CD14-positive monocyte (primary cell): Measurements from ENCODE around the gene KCTD16. TPM values are rescaled to one million over a fixed set of nuclear protein-coding genes. Genes with fewer than 3 reads are reported as not detected.

Experiments used
- DNase-seq, 3 donors: peaks; one replicate each; pipeline ENCODE4 v3.0.0-alpha.2; 2011 to 2022
- H2AFZ ChIP-seq: 2 replicates; pipeline ENCODE4 v1.6.0; 2012; ENCODE audit warnings: mild to moderate bottlenecking, low read depth, low read length, inconsistent platforms; ENCODE audit not compliant: insufficient read depth, poor library complexity, severe bottlenecking
- H3K27ac ChIP-seq, 2 donors: 1 replicate in 1 of 2; 2 replicates in 1 of 2; pipeline ENCODE4 v1.5.1; 2012 to 2013; ENCODE audit warnings: low read length in 2 of 2, control low read depth in 1 of 2, inconsistent platforms in 1 of 2, low read depth in 1 of 2, mild to moderate bottlenecking in 1 of 2
- H3K27me3 ChIP-seq, 2 donors: one replicate each; pipeline versions ENCODE4 v1.6.0 to v1.6.1; 2011 to 2013; ENCODE audit warnings: low read length in 2 of 2; ENCODE audit not compliant: control insufficient read depth in 2 of 2, insufficient read depth in 2 of 2
- H3K36me3 ChIP-seq, 2 donors: replicated peaks in 1 of 2; 1 replicate in 1 of 2; 2 replicates in 1 of 2; pipeline versions ENCODE4 v1.5.1 to v1.6.1; 2012 to 2013; ENCODE audit warnings: low read length in 2 of 2, control low read depth in 1 of 2, inconsistent platforms in 1 of 2, mild to moderate bottlenecking in 1 of 2; ENCODE audit not compliant: insufficient read depth in 2 of 2, control insufficient read depth in 1 of 2
- H3K4me1 ChIP-seq, 2 donors: 1 replicate in 1 of 2; 2 replicates in 1 of 2; pipeline versions ENCODE4 v1.5.1 to v1.6.1; 2012 to 2013; ENCODE audit warnings: low read length in 2 of 2, control low read depth in 1 of 2, inconsistent platforms in 1 of 2, mild to moderate bottlenecking in 1 of 2, moderate library complexity in 1 of 2; ENCODE audit not compliant: insufficient read depth in 2 of 2, control insufficient read depth in 1 of 2
- H3K4me2 ChIP-seq: replicated peaks from 2 replicates; pipeline ENCODE3; 2012; ENCODE audit warnings: low read length, moderate library complexity, mild to moderate bottlenecking; ENCODE audit not compliant: poor library complexity, severe bottlenecking; ENCODE audit errors: extremely low read depth
- H3K4me3 ChIP-seq, 3 experiments: fragments of 200-600 bp in 1 of 3; sonication (generic) in 1 of 3; replicated peaks in 1 of 3; 1 replicate in 2 of 3; 2 replicates in 1 of 3; pipeline ENCODE4 v1.5.1; 2011 to 2013; ENCODE audit warnings: low read length in 3 of 3, mild to moderate bottlenecking in 3 of 3, control low read depth in 2 of 3, low read depth in 2 of 3, inconsistent platforms in 1 of 3, moderate library complexity in 1 of 3
- H3K79me2 ChIP-seq: 2 replicates; pipeline ENCODE4 v1.6.0; 2012; ENCODE audit warnings: mild to moderate bottlenecking, control low read depth, inconsistent platforms, low read length, moderate library complexity; ENCODE audit not compliant: insufficient read depth
- H3K9ac ChIP-seq: 2 replicates; pipeline ENCODE4 v1.6.0; 2017; ENCODE audit warnings: low read length, mild to moderate bottlenecking; ENCODE audit not compliant: insufficient read depth, poor library complexity, severe bottlenecking
- H3K9me3 ChIP-seq, 2 donors: replicated peaks in 1 of 2; 1 replicate in 1 of 2; 2 replicates in 1 of 2; pipeline versions ENCODE4 v1.5.1 to v1.6.1; 2012 to 2013; ENCODE audit warnings: low read length in 2 of 2, control low read depth in 1 of 2; ENCODE audit not compliant: control insufficient read depth in 1 of 2, insufficient read depth in 1 of 2
- H4K20me1 ChIP-seq: 2 replicates; pipeline ENCODE4 v1.6.0; 2012; ENCODE audit warnings: mild to moderate bottlenecking, low read length, control low read depth, moderate library complexity; ENCODE audit not compliant: insufficient read depth
- H3K27ac Mint-ChIP-seq, 7 donors: one replicate each; pipeline ENCODE4 v1.8.0; 2020; ENCODE audit warnings: mild to moderate bottlenecking in 7 of 7, mixed read lengths in 7 of 7, moderate library complexity in 6 of 7, inconsistent platforms in 2 of 7
- H3K27me3 Mint-ChIP-seq, 3 donors: one replicate each; pipeline ENCODE4 v1.8.0; 2021 to 2022; ENCODE audit warnings: low read depth in 3 of 3, mild to moderate bottlenecking in 3 of 3, mixed read lengths in 3 of 3, moderate library complexity in 3 of 3, inconsistent platforms in 1 of 3
- H3K36me3 Mint-ChIP-seq, 2 donors: one replicate each; pipeline ENCODE4 v1.8.0; 2020; ENCODE audit warnings: mixed read lengths in 2 of 2, inconsistent platforms in 1 of 2, mild to moderate bottlenecking in 1 of 2
- H3K4me1 Mint-ChIP-seq: one replicate; pipeline ENCODE4 v1.8.0; 2020; ENCODE audit warnings: mild to moderate bottlenecking, mixed read lengths
- H3K4me3 Mint-ChIP-seq, 2 donors: one replicate each; pipeline ENCODE4 v1.8.0; 2020; ENCODE audit warnings: mild to moderate bottlenecking in 2 of 2, mixed read lengths in 2 of 2, moderate library complexity in 1 of 2
- H3K9me3 Mint-ChIP-seq, 7 donors: one replicate each; pipeline ENCODE4 v1.8.0; 2020 to 2022; ENCODE audit warnings: mixed read lengths in 7 of 7, mild to moderate bottlenecking in 6 of 7, moderate library complexity in 6 of 7, inconsistent platforms in 2 of 7
- CTCF ChIP-seq: fragments of 200-600 bp; IDR thresholded peaks from one replicate; pipeline ENCODE4 v1.8.0; 2022; ENCODE audit warnings: antibody characterized with exemption, mild to moderate bottlenecking
- WGBS: methylation state at CpG from one replicate; pipeline ENCODE4 v1.1.5; 2013; ENCODE audit warnings: missing lambda C conversion rate; ENCODE audit not compliant: insufficient coverage; 5-methylcytosine and 5-hydroxymethylcytosine counted together
- intact Hi-C, 2 donors: fragments of 100-400 bp; cut with micrococcal nuclease; formaldehyde crosslinking; loops; one replicate each; pipeline versions ENCODE4 v1.15.0 to v1.15.1; 2023
- polyA plus RNA-seq, 3 donors: library from polyadenylated mRNA; depleted of rRNA in 1 of 3; unstranded in 2 of 3; stranded (reverse) in 1 of 3; fragments of 300-500 nt in 2 of 3; fragments of >200 nt in 1 of 3; fragmentation: Illumina TruSeq in 2 of 3; gene quantifications; 1 replicate in 2 of 3; 2 replicates in 1 of 3; pipeline ENCODE4 v1.2.3, GENCODE V29; 2012 to 2021

The KCTD16 gene
- polyA plus RNA-seq, 3 donors = not detected

GRCh38 chr5:144203750-144204596, 33.3 kb downstream of the KCTD16 start:
- H4K20me1 ChIP-seq = no peaks in the 10 kb centered on the region
- H3K36me3 ChIP-seq = no peaks in the 10 kb centered on the region
- DNase-seq = peak; percentile 23 to 51 (median 45)
- no peak overlapping the region for H3K9ac ChIP-seq
- no peaks in the 10 kb centered on the region for H3K79me2 ChIP-seq
- H3K4me3 ChIP-seq = no peak overlapping the region
- no peaks in the 10 kb centered on the region for H3K9me3 Mint-ChIP-seq
- H3K27me3 Mint-ChIP-seq = peaks cover 23 to 40% (median 38%) of the 10 kb centered on the region in 3 donors
- no peak overlapping the region for H3K4me2 ChIP-seq
- no peaks in the 10 kb centered on the region for H3K9me3 ChIP-seq
- peak; percentile 92 for TF ChIP-seq CTCF
- intact Hi-C loops = loop anchor here in 1 of 2 donors (5.0 to 10.0 kb wide), 2 partner anchors 1621 to 1843 kb away; no protein-coding TSS in a partner anchor
- H3K4me1 ChIP-seq = no peaks in the 10 kb centered on the region
- no peak overlapping the region for H3K27ac Mint-ChIP-seq
- WGBS = 70% methylated on average over 2 of the region's 10 CpGs
- peaks cover 29 to 42% of the 10 kb centered on the region in 2 donors for H3K27me3 ChIP-seq
- peaks cover 7% of the 10 kb centered on the region for H3K4me1 Mint-ChIP-seq
- no peaks in the 10 kb centered on the region for H3K36me3 Mint-ChIP-seq
- H2AFZ ChIP-seq = no peak overlapping the region
- no peak overlapping the region for H3K27ac ChIP-seq
- peak overlapping the region in 1 of 2 donors; percentile 47 for H3K4me3 Mint-ChIP-seq

GRCh38 chr5:144205141-144205551, 34.5 kb downstream of the KCTD16 start:
- Histone ChIP-seq H3K27me3 (peaks cover 29 to 42% of the 10 kb centered on the region in 2 donors), H3K9ac (no peak overlapping the region), H3K36me3 (no peaks in the 10 kb centered on the region), H2AFZ (no peak overlapping the region), H3K27ac (no peak overlapping the region), H4K20me1 (no peaks in the 10 kb centered on the region), H3K4me2 (no peak overlapping the region), H3K4me1 (no peaks in the 10 kb centered on the region), H3K9me3 (no peaks in the 10 kb centered on the region), H3K79me2 (no peaks in the 10 kb centered on the region), H3K4me3 (no peak overlapping the region)
- H3K36me3 Mint-ChIP-seq = no peaks in the 10 kb centered on the region
- H3K4me1 Mint-ChIP-seq = peaks cover 7% of the 10 kb centered on the region
- H3K9me3 Mint-ChIP-seq = no peaks in the 10 kb centered on the region
- TF ChIP-seq CTCF = no peak
- 2% methylated on average over 31 of the region's 31 CpGs for WGBS
- intact Hi-C loops = loop anchor here in 1 of 2 donors (10.0 kb wide), 1 partner anchor 1620 kb away; no protein-coding TSS in a partner anchor
- H3K27me3 Mint-ChIP-seq = peaks cover 21 to 38% (median 38%) of the 10 kb centered on the region in 3 donors
- peak overlapping the region in 1 of 2 donors; percentile 47 for H3K4me3 Mint-ChIP-seq
- no peak for DNase-seq
- H3K27ac Mint-ChIP-seq = peak overlapping the region in 1 of 7 donors; percentile 30
